ENCODE measurements around the gene FAM200A. TPM values are rescaled to one million over a fixed set of nuclear protein-coding genes. Genes with fewer than 3 reads are reported as not detected.

Gene FAM200A
- total and polyA plus RNA-seq, 2 of the 4 experiments (the other 2 are of a cell fraction), result 5.9 to 6.0 TPM

GRCh38 chr7:99543081-99543671 lies 8.7 kb downstream of the FAM200A start:
- Histone ChIP-seq H4K91ac (ENCODE audit: insufficient read depth, low read depth, low read length) (no peak overlapping the region), H3K4ac (ENCODE audit: low read depth, low read length) (no peak overlapping the region), H3K9me1 (ENCODE audit: insufficient read depth, low read length) (no peaks in the 10 kb centered on the region), H2BK5ac (ENCODE audit: low read depth, low read length, poor library complexity, severe bottlenecking) (no peak overlapping the region), H3K9me3 (ENCODE audit: control insufficient read depth, insufficient read depth, low read length) (peaks cover 50% of the 10 kb centered on the region), H2BK120ac (ENCODE audit: low read depth, low read length) (no peak overlapping the region), H3K4me3 (ENCODE audit: insufficient read depth, low read depth, low read length) (no peak overlapping the region), H4K5ac (ENCODE audit: low read depth, low read length) (no peak overlapping the region), H4K8ac (ENCODE audit: low read depth in 2 of 2, low read length in 2 of 2) (no peak overlapping the region), H3K18ac (ENCODE audit: low read depth, low read length) (no peak overlapping the region), H2AK5ac (ENCODE audit: low read depth, low read length) (no peak overlapping the region), H3K27me3 (ENCODE audit: control insufficient read depth, insufficient read depth, low read length) (no peaks in the 10 kb centered on the region), H3K23ac (ENCODE audit: low read depth, low read length) (no peak overlapping the region), H2AFZ (replicated peaks; ENCODE audit: low read length, poor library complexity) (no peak overlapping the region), H3K56ac (ENCODE audit: extremely low read depth, insufficient read depth, low read length) (no peak overlapping the region), H3K4me2 (ENCODE audit: low read depth, low read length) (no peak overlapping the region), H2BK15ac (ENCODE audit: low read depth, low read length) (no peak overlapping the region), H3K9ac (ENCODE audit: low read depth, low read length) (no peak overlapping the region), H2AK9ac (replicated peaks; ENCODE audit: low read depth, low read length, poor library complexity) (no peak overlapping the region), H3K14ac (replicated peaks; ENCODE audit: low read depth, low read length) (no peak overlapping the region), H3K27ac (ENCODE audit: insufficient read depth, low read length) (no peak overlapping the region), H4K20me1 (ENCODE audit: insufficient read depth, low read length) (no peaks in the 10 kb centered on the region), H3K36me3 (ENCODE audit: control insufficient read depth, insufficient read depth, low read length) (peaks cover 18% of the 10 kb centered on the region), H2BK20ac (ENCODE audit: low read depth, low read length) (no peak overlapping the region), H3K4me1 (ENCODE audit: control insufficient read depth, insufficient read depth, low read length) (no peaks in the 10 kb centered on the region), H3K79me1 (ENCODE audit: low read depth in 1 of 2, low read length in 2 of 2) (no peaks in the 10 kb centered on the region; a peak in 1 of 4 replicates)
- CTCF ChIA-PET, result no interaction called here
- dilution Hi-C loops (cut with HindIII; ENCODE audit: low sequenced_read_pairs, unreplicated experiment) (no loop called here), in situ Hi-C loops (cut with MboI; ENCODE audit: low sequenced_read_pairs) (no loop called here), intact Hi-C loops (cut with micrococcal nuclease) (no loop called here)
- no TSS peak for BruUV-seq (replicated peaks)
- 95% methylated on average over 17 of the region's 34 CpGs; no CpG with 5 or more reads in 1 of the 2 experiments for WGBS, 2 experiments (ENCODE audit: extremely low coverage in 2 of 2, insufficient read length in 1 of 2)
- ATAC-seq (ENCODE audit: low read depth), result no peak
- POLR2A ChIA-PET (ENCODE audit: unreplicated experiment), result no interaction called here
- no peak for TF ChIP-seq CTCF (conservative IDR thresholded peaks at IDR 0.05; ENCODE audit: low read depth, low read length)
- no peak for TF ChIP-seq MAFK (IDR thresholded peaks at IDR 0.05; ENCODE audit: low read depth, low read length)
- no peak for TF ChIP-seq ELK1 (IDR thresholded peaks at IDR 0.05; ENCODE audit: borderline replicate concordance, low read depth, low read length)
- TF ChIP-seq MAZ (IDR thresholded peaks at IDR 0.05; ENCODE audit: borderline replicate concordance, low read depth, low read length), result no peak
- no peak for TF ChIP-seq NFE2L2 (IDR thresholded peaks at IDR 0.05; ENCODE audit: low read depth, low read length)
- no peak for TF ChIP-seq CEBPB (IDR thresholded peaks at IDR 0.05; ENCODE audit: low read depth, low read length)
- TF ChIP-seq SMC3 (IDR thresholded peaks at IDR 0.05; ENCODE audit: low read depth, low read length), result no peak
- no peak for TF ChIP-seq CHD1 (IDR thresholded peaks at IDR 0.05; ENCODE audit: low read depth, low read length)
- no peak for TF ChIP-seq FOS (IDR thresholded peaks at IDR 0.05; ENCODE audit: low read depth, low read length)
- TF ChIP-seq RCOR1 (IDR thresholded peaks at IDR 0.05; ENCODE audit: insufficient replicate concordance, low read length), result no peak
- DNase-seq, result no peak

Measured in IMR-90 (cell line).